Activated naive CD4-positive, alpha-beta T cell treated with anti-CD3 and anti-CD28 coated beads for 36 hours (primary cell): ENCODE data around the gene NXPE3. TPM values are rescaled to one million over a fixed set of nuclear protein-coding genes. Genes with fewer than 3 reads are reported as not detected.
"Not testable (repeated sequence)": the region's sequence is repeated elsewhere in the genome, so short reads cannot be mapped to it uniquely, and the experiment has no call there.

ENCODE experiments used
- CTCF ChIA-PET: fragments of 350-600 bp; sonication (Branson Sonifier 250); formaldehyde crosslinking; loops from one replicate; lab custom pipeline; 2021; ENCODE audit warnings: antibody characterized with exemption; lab: Charles Lee
- DNase-seq: peaks from one replicate; pipeline ENCODE4 v3.0.0-alpha.2; 2020
- H3K27ac Mint-ChIP-seq: one replicate; pipeline ENCODE4 v1.8.0; 2021; ENCODE audit warnings: mild to moderate bottlenecking, mixed read lengths
- H3K27me3 Mint-ChIP-seq: one replicate; pipeline ENCODE4 v1.8.0; 2021; ENCODE audit warnings: low read depth, mixed read lengths
- H3K36me3 Mint-ChIP-seq: one replicate; pipeline ENCODE4 v1.8.0; 2021; ENCODE audit warnings: low read depth, mixed read lengths
- H3K4me1 Mint-ChIP-seq: one replicate; pipeline ENCODE4 v1.8.0; 2021; ENCODE audit warnings: low read depth, mixed read lengths
- H3K4me3 Mint-ChIP-seq: one replicate; pipeline ENCODE4 v1.8.0; 2021; ENCODE audit warnings: mild to moderate bottlenecking, moderate library complexity, mixed read lengths
- H3K9me3 Mint-ChIP-seq: one replicate; pipeline ENCODE4 v1.8.0; 2021; ENCODE audit warnings: mixed read lengths
- intact Hi-C: fragments of 100-400 bp; cut with micrococcal nuclease; formaldehyde crosslinking; loops from one replicate; pipeline ENCODE4 v1.15.1; 2023
- total RNA-seq, 2 experiments: library from RNA; stranded (reverse); gene quantifications; one replicate each; pipeline ENCODE4 v1.2.3, GENCODE V29; 2021

Gene NXPE3
- total RNA-seq = 10 to 100 TPM; 18.9 to 19.3 TPM

DNA sequence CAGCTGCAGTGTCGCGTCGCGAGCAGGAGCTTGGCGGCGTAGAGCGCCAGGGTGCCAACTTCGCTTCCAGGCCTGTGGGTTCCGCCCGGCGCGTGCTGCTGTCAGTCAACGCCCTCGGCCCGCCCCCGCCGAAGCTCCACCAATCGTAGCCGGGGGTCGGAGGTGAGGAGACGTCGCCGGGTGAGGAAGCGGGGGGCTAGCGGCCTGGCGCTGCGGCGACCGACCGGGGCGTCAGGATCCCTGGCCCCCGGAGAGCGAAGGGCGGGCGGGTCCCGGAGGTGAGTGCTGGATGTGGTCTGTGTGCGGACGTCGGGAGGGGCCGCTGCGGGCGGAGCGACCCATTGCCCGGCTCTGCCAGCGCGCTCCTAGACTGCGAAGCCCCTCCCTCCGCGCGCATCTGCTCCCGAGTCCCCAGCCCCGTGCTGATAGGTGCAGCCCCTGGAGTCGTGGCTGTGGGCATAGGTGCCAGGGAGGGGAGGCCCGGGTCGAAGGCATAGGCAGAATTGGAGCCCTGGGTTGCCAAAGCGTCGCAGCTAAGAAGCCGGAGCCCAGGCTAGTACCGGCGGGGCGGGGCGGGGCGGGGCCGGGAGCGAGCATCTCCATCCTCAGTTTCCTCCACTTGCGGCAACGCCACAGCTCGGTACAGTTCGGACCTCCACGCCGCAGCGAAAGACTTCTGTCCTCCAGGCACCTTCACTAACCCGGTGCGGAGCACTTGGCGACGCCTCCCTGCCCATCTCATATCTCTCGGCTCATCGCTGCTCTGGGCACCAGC is at the start of gene NXPE3:
NXPE3 (plus strand) TSS at position 165 of the 775 bp plus-strand sequence. CDS start 6,386 bp downstream, outside the sequence.
- peak within 1 kb of the TSS; percentile 95 for H3K4me3 Mint-ChIP-seq
- CTCF ChIA-PET = interaction anchor here (0.5 to 1.6 kb wide), 7 partner anchors 19 to 450 kb away, joined by 3 to 5 read pairs (median 3); no protein-coding TSS in a partner anchor
- H3K27ac Mint-ChIP-seq = peak within 1 kb of the TSS; percentile 96
- H3K4me1 Mint-ChIP-seq = peaks cover 49% of the 10 kb centered on the region
- no peaks in the 10 kb centered on the region for H3K9me3 Mint-ChIP-seq
- DNase-seq = peak; percentile 96
- intact Hi-C loops = loop anchor here (1.0 to 5.0 kb wide), 6 partner anchors 55 to 260 kb away; partner anchors contain the start of genes CEP97, NFKBIZ, PCNP and RPL24
- H3K36me3 Mint-ChIP-seq = peaks cover 10% of the 10 kb centered on the region
- H3K27me3 Mint-ChIP-seq = no peaks in the 10 kb centered on the region

DNA sequence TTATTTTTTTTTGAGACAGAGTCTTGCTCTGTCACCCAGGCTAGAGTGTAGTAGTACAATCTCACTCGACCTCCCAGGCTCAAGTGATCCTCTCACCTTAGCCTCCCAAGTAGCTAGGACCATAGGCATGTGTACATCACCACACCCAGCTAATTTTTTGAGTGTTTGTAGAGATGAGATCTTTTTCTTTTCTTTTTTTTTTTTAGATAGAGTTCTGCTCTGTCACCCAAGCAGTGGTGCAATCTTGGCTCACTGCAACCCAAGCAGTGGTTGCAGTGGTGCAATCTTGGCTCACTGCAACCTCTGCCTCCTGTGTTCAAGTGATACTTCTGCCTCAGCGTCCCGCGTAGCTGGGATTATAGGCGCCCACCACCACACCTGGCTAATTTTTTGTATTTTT is 49.4 kb upstream of the NXPE3 start:
- H3K9me3 Mint-ChIP-seq = no peaks in the 10 kb centered on the region
- no peak overlapping the region for H3K4me3 Mint-ChIP-seq
- no peak for DNase-seq
- intact Hi-C loops = no loop called here
- CTCF ChIA-PET = no interaction called here
- no peak overlapping the region for H3K27ac Mint-ChIP-seq
- no peaks in the 10 kb centered on the region for H3K27me3 Mint-ChIP-seq
- H3K4me1 Mint-ChIP-seq = peaks cover 5% of the 10 kb centered on the region
- peaks cover 42% of the 10 kb centered on the region for H3K36me3 Mint-ChIP-seq

DNA sequence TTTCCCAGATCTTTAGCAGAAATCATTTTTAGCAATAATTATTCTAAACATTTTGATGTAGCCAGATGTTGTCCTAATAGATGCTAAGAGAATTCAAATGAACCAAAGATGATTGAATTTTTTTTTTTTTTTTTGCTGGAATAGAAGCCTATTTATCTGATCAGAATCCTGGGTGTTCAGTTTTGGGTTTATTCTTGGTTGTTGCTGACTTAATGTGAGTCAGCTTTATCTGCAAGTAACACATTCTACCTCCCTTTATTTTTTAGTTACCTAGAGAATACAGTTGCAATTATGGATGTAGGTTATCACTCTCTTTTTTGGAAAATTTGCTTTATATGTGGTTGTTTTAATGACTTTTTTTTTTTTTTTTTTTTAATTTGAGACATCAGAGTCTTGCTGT is 48.2 kb upstream of the NXPE3 start:
- Mint-ChIP-seq H3K27ac (no peak overlapping the region), H3K36me3 (peaks cover 52% of the 10 kb centered on the region), H3K4me3 (no peak overlapping the region), H3K9me3 (no peaks in the 10 kb centered on the region), H3K27me3 (no peaks in the 10 kb centered on the region), H3K4me1 (peaks cover 5% of the 10 kb centered on the region)
- DNase-seq = no peak
- CTCF ChIA-PET = no interaction called here
- intact Hi-C loops = no loop called here

DNA sequence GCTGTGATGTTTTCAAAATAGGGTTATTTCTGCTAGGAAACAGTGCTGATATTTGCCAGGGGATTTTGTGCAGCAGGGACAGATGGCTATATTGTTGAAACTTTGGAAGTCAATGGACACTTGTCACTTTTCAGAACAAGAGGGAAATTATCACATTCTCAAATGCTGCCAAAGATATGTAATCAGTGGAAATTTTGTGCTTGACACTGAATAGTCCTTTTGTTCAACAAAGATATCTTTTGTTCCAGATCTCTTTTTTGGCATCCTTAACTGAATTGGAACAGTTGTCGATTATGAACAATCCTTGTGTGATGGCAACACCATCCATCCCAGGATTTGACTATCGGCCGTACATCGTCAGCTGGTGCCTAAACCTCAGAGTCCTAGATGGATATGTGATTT is 46.8 kb upstream of the NXPE3 start:
- H3K9me3 Mint-ChIP-seq = no peaks in the 10 kb centered on the region
- H3K4me1 Mint-ChIP-seq = peaks cover 1% of the 10 kb centered on the region
- H3K27ac Mint-ChIP-seq = no peak overlapping the region
- no peaks in the 10 kb centered on the region for H3K27me3 Mint-ChIP-seq
- DNase-seq = no peak
- H3K4me3 Mint-ChIP-seq = no peak overlapping the region
- CTCF ChIA-PET = interaction anchor here (0.6 kb wide), 1 partner anchor 70 kb away, joined by 3 read pairs; no protein-coding TSS in a partner anchor
- H3K36me3 Mint-ChIP-seq = peaks cover 61% of the 10 kb centered on the region
- intact Hi-C loops = no loop called here

DNA sequence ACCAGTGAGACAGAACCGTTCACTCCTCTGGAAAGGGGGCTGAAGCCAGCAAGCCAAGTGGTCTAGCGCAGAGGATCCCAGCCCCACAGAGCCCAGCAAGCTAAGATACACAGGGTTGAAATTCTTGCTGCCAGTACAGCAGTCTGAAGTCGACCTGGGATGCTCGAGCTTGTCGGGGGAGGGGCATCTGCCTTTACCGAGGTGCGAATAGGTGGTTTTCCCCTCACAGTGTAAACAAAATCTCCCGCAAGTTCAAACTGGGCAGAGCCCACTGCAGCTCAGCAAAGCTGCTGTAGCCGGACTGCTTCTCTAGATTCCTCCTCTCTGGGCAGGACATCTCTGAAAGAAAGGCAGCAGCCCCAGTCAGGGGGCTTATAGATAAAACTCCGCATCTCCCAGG is 43.2 kb upstream of the NXPE3 start:
- H3K4me3 Mint-ChIP-seq = no peak overlapping the region
- no peak for DNase-seq
- no peaks in the 10 kb centered on the region for H3K27me3 Mint-ChIP-seq
- CTCF ChIA-PET = no interaction called here
- H3K27ac Mint-ChIP-seq = no peak overlapping the region
- intact Hi-C loops = no loop called here
- H3K4me1 Mint-ChIP-seq = no peaks in the 10 kb centered on the region
- peaks cover 69% of the 10 kb centered on the region for H3K36me3 Mint-ChIP-seq
- no peaks in the 10 kb centered on the region for H3K9me3 Mint-ChIP-seq

DNA sequence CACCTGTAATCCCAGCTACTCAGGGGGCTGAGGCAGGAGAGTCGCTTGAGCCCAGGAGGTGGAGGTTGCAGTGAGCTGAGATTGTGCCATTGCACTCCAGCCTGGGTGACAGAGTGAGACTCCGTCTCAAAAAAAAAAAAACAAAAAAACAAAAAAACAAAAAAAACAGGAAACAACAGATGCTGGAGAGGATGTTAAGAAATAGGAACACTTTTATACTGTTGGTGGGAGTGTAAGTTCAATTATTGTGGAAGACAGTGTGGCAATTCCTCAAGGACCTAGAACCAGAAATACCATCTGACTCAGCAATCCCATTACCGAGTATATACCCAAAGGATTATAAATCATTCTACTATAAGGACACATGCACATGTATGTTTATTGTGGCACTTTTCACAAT is 37.1 kb upstream of the NXPE3 start:
- H3K4me1 Mint-ChIP-seq, intact Hi-C loops, H3K9me3 Mint-ChIP-seq, DNase-seq, H3K27ac Mint-ChIP-seq, H3K4me3 Mint-ChIP-seq, H3K27me3 Mint-ChIP-seq: not testable (repeated sequence)
- CTCF ChIA-PET = interaction anchor here (0.6 kb wide), 1 partner anchor 486 kb away, joined by 7 read pairs; no protein-coding TSS in a partner anchor
- peaks cover 41% of the 10 kb centered on the region for H3K36me3 Mint-ChIP-seq

DNA sequence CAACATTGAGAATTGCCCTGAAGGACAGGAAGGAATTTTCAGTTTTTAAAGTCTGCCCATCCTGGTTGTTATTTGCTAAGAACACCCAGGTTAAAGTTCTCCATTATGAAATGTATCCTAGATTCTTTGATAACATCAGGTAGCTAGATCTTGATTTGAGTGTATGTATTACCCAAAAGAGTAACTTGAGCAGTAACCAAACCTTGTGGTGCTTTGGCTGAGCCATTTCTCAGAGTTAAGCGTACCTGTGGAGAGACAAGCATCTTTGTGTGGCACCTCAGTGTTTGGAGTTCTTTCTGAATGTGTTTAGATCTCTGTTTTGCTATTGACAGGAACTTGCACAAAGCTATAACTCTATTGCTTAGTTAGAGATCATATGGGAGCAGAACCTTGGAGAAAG is 34.2 kb upstream of the NXPE3 start:
- CTCF ChIA-PET = interaction anchor here (0.7 kb wide), 1 partner anchor 72 kb away, joined by 3 read pairs; no protein-coding TSS in a partner anchor
- DNase-seq = no peak
- Mint-ChIP-seq H3K4me3 (no peak overlapping the region), H3K4me1 (no peaks in the 10 kb centered on the region), H3K27ac (no peak overlapping the region), H3K36me3 (peaks cover 27% of the 10 kb centered on the region), H3K9me3 (peaks cover 8% of the 10 kb centered on the region), H3K27me3 (no peaks in the 10 kb centered on the region)
- intact Hi-C loops = no loop called here

DNA sequence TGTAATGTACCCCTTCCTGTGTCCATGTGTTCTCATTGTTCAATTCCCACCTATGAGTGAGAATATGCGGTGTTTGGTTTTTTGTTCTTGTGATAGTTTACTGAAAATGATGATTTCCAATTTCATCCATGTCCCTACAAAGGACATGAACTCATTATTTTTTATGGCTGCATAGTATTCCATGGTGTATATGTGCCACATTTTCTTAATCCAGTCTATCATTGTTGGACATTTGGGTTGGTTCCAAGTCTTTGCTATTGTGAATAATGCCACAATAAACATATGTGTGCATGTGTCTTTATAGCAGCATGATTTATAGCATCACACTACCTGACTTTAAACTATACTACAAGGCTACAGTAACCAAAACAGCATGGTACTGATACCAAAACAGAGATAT is 33.1 kb upstream of the NXPE3 start:
- Mint-ChIP-seq H3K36me3 (peaks cover 25% of the 10 kb centered on the region), H3K9me3 (peaks cover 11% of the 10 kb centered on the region)
- intact Hi-C loops, H3K27me3 Mint-ChIP-seq, H3K4me3 Mint-ChIP-seq, DNase-seq, H3K4me1 Mint-ChIP-seq, H3K27ac Mint-ChIP-seq, CTCF ChIA-PET: not testable (repeated sequence)

DNA sequence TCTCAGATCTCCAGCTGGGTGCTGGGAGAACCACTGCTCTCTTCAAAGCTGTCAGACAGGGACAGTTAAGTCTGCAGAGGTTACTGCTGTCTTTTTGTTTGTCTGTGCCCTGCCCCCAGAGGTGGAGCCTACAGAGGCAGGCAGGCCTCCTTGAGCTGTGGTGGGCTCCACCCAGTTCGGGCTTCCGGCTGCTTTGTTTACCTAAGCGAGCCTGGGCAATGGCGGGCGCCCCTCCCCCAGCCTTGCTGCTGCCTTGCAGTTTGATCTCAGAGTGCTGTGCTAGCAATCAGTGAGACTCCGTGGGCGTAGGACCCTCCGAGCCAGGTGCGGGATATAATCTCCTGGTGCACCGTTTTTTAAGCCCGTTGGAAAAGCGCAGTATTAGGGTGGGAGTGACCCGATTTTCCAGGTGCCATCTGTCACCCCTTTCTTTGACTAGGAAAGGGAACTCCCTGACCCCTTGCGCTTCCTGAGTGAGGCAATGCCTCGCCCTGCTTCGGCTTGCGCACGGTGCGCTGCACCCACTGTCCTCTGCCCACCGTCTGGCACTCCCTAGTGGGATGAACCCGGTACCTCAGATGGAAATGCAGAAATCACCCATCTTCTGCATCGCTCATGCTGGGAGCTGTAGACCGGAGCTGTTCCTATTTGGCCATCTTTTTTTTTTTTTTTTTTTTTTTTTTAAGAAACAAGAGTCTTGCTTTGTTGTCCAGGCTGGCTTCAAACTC is 25.5 kb upstream of the NXPE3 start:
- H3K27me3 Mint-ChIP-seq, H3K9me3 Mint-ChIP-seq, intact Hi-C loops, DNase-seq, H3K4me3 Mint-ChIP-seq, CTCF ChIA-PET, H3K4me1 Mint-ChIP-seq, H3K27ac Mint-ChIP-seq: not testable (repeated sequence)
- peaks cover 49% of the 10 kb centered on the region for H3K36me3 Mint-ChIP-seq

DNA sequence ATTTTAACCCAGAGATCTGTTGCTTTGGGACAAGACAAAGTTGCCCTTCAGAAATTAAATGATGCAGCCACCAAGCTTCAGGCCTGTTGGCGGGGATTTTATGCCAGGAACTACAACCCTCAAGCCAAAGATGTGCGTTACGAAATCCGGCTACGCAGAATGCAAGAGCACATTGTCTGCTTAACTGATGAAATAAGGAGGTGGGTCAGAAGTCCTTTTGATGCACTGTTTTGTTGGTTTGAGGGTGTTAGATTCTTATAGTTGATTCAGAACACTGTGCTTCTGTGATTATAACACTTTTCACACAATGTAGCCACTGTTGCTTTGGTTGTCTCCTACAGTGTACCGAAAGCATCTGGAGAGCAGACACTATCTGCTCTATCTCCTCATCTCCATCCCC is 20.8 kb upstream of the NXPE3 start:
- Mint-ChIP-seq H3K36me3 (peaks cover 54% of the 10 kb centered on the region), H3K27ac (no peak overlapping the region), H3K9me3 (no peaks in the 10 kb centered on the region), H3K4me1 (peaks cover 8% of the 10 kb centered on the region), H3K27me3 (no peaks in the 10 kb centered on the region), H3K4me3 (no peak overlapping the region)
- CTCF ChIA-PET = no interaction called here
- no peak for DNase-seq
- intact Hi-C loops = no loop called here

DNA sequence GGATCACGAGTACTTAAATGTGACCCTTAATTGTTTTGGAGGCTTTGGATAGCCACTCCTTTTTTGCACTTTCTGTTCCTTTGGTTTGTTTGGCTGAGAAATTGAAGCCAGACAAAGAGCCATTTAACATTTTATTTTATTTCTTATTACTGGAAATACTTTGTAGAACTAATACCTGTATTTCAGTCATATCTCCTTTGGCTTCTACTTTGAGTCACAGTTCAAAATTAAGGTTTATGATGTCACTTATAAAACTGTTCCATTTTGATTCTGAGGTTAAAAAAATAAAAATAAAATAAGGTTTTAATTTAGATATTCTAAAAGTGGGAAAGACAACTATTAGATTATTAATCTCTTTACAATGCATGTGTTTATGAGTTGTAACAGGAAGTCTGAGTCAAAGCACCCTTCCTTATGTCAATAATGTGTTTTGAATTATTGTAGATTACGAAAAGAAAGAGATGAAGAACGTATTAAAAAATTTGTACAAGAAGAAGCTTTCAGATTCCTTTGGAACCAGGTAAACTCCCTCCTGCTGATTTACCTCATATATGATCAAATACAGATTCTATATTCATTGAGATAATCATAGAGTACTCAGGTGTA is 16.9 kb upstream of the NXPE3 start:
- H3K4me3 Mint-ChIP-seq = no peak overlapping the region
- intact Hi-C loops = no loop called here

DNA sequence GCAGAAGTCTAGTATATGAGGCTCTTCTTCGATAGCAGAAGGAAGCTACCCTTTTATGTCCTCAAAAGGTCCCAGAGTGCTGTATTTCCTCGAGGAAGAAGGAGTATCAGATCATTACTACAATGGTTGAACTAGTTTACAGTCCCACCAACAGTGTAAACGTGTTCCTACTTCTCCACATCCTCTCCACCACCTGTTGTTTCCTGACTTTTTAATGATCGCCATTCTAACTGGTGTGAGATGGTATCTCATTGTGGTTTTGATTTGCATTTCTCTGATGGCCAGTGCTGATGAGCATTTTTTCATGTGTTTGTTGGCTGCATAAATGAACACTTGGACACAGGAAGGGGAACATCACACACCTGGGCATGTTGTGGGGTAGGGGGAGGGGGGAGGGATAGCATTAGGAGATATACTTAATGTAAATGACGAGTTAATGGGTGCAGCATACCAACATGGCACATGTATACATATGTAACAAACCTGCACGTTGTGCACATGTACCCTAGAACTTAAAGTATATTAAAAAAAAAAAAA is 1.2 kb upstream of the NXPE3 start:
- H3K4me3 Mint-ChIP-seq, CTCF ChIA-PET, H3K36me3 Mint-ChIP-seq, H3K27me3 Mint-ChIP-seq, DNase-seq, H3K9me3 Mint-ChIP-seq: not testable (repeated sequence)
- peak overlapping the region; percentile 76 for H3K27ac Mint-ChIP-seq
- intact Hi-C loops = loop anchor here (2.0 to 5.0 kb wide), 2 partner anchors 206 to 259 kb away; partner anchors contain the start of gene PCNP
- H3K4me1 Mint-ChIP-seq = peaks cover 37% of the 10 kb centered on the region

More for the DNA sequence above, 16.9 kb upstream of the NXPE3 start:
- no peaks in the 10 kb centered on the region for H3K27me3 Mint-ChIP-seq
- no peak for DNase-seq
- H3K36me3 Mint-ChIP-seq = peaks cover 45% of the 10 kb centered on the region
- CTCF ChIA-PET = interaction anchor here (0.6 kb wide), 2 partner anchors 61 to 780 kb away, joined by 3 to 4 read pairs; no protein-coding TSS in a partner anchor
- no peak overlapping the region for H3K27ac Mint-ChIP-seq
- H3K4me1 Mint-ChIP-seq = peaks cover 6% of the 10 kb centered on the region
- H3K9me3 Mint-ChIP-seq = no peaks in the 10 kb centered on the region
